ENCODE measurements around the gene TAGLN. TPM values are rescaled to one million over a fixed set of nuclear protein-coding genes. Genes with fewer than 3 reads are reported as not detected.

Gene TAGLN
- polyA plus RNA-seq, 2 of the 4 experiments (the other 2 are of a cell fraction): 43.2 to 287 TPM

GRCh38 chr11:117187799-117188481 is 11.2 kb upstream of the TAGLN start:
- DNase-seq (ENCODE audit: low read depth in 1 of 2, low spot score in 1 of 2) (no peak), ATAC-seq (no peak), FAIRE-seq (no peak)
- ChIA-PET CTCF (interaction anchor here (1.4 kb wide), 1 partner anchor 38 kb away, joined by 6 read pairs; no protein-coding TSS in a partner anchor), POLR2A (no interaction called here)
- Histone ChIP-seq H3K4me1 (no peaks in the 10 kb centered on the region), H3K4me3 (no peak overlapping the region), H3K27ac (no peak overlapping the region), H3K9me3 (no peaks in the 10 kb centered on the region), H3K4me2 (no peak overlapping the region)
- WGBS (ENCODE audit: missing lambda C conversion rate): over 99% methylated on average over 12 of the region's 16 CpGs
- TF ChIP-seq FOXS1 (CRISPR knock-in tag; IDR thresholded peaks at IDR 0.05) (no peak), MYC (IDR thresholded peaks at IDR 0.05; ENCODE audit: borderline replicate concordance, low read length) (no peak), TFCP2L1 (CRISPR knock-in tag; IDR thresholded peaks at IDR 0.05) (no peak), BHLHE40 (IDR thresholded peaks at IDR 0.05; ENCODE audit: low read depth, low read length) (no peak)

GRCh38 chr11:117188620-117189081 is 10.5 kb upstream of the TAGLN start:
- no peak for FAIRE-seq
- H3K9me3 ChIP-seq: no peaks in the 10 kb centered on the region
- ChIA-PET CTCF (interaction anchor here (1.4 kb wide), 1 partner anchor 38 kb away, joined by 6 read pairs; no protein-coding TSS in a partner anchor), POLR2A (no interaction called here)
- H3K4me1 ChIP-seq: no peaks in the 10 kb centered on the region
- no peak for ATAC-seq
- DNase-seq (ENCODE audit: low read depth in 1 of 2, low spot score in 1 of 2): no peak
- H3K4me2 ChIP-seq: no peak overlapping the region
- no peak overlapping the region for H3K27ac ChIP-seq
- TF ChIP-seq ZNF302 (CRISPR knock-in tag; IDR thresholded peaks at IDR 0.05): no peak
- TF ChIP-seq REST (IDR thresholded peaks at IDR 0.05): no peak
- TF ChIP-seq ELK1 (IDR thresholded peaks at IDR 0.05; ENCODE audit: low read depth, low read length): no peak
- TF ChIP-seq BHLHE40 (IDR thresholded peaks at IDR 0.05; ENCODE audit: low read depth, low read length): no peak
- TF ChIP-seq FOXS1 (CRISPR knock-in tag; IDR thresholded peaks at IDR 0.05): no peak
- no peak for TF ChIP-seq NR3C1 (IDR thresholded peaks at IDR 0.05)
- TF ChIP-seq RARB (CRISPR knock-in tag; IDR thresholded peaks at IDR 0.05): no peak
- TF ChIP-seq PBX3 (IDR thresholded peaks at IDR 0.05): no peak
- no peak for TF ChIP-seq ZFP36 (IDR thresholded peaks at IDR 0.05; ENCODE audit: borderline replicate concordance, partially characterized antibody)
- no peak for TF ChIP-seq JUNB (IDR thresholded peaks at IDR 0.05)
- no peak for TF ChIP-seq EP300 (IDR thresholded peaks at IDR 0.05)
- TF ChIP-seq CBX2 (IDR thresholded peaks at IDR 0.05; ENCODE audit: borderline replicate concordance, low read depth): no peak
- TF ChIP-seq BCL3 (IDR thresholded peaks at IDR 0.05): no peak
- no peak for TF ChIP-seq RCOR1 (IDR thresholded peaks at IDR 0.05; ENCODE audit: low read depth, low read length)
- no peak overlapping the region for H3K4me3 ChIP-seq
- 80% methylated on average over 11 of the region's 20 CpGs for WGBS (ENCODE audit: missing lambda C conversion rate)

Data from A549 (cell line).